ACHN (cell line): ENCODE results near the gene TUT1.

Experiments used
- DNase-seq: peaks from one replicate; pipeline ENCODE4 v3.0.0-alpha.2; 2015
- in situ Hi-C: cut with HindIII; loops from 2 replicates; pipeline ENCODE4 v1.10.0; 2017; ENCODE audit warnings: low sequenced_read_pairs, low pct_ligation_motif_present, low pct_unique_long_range_greater_than_20kb

TUT1 gene

DNA sequence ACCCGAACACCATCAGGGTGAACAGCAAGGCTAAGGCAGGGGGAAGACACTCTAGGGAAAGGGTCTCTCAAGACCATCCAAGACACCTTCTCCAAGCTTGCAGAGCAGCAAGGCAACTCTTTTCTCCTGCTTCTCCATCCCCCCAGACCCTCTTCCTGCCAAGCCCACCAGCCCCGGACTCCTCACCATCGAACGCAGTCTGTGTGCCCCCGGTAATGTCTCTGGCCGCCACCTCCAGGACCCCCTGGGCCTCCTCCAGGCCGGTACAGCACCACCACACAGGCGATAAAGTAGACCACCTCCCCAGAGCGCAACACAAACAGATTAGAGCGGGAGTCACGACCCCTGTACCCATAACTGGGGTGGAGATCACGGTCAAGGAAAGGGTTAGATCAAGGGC, 17.5 kb upstream of the TUT1 start:
- in situ Hi-C loops = no loop called here
- no peak for DNase-seq

DNA sequence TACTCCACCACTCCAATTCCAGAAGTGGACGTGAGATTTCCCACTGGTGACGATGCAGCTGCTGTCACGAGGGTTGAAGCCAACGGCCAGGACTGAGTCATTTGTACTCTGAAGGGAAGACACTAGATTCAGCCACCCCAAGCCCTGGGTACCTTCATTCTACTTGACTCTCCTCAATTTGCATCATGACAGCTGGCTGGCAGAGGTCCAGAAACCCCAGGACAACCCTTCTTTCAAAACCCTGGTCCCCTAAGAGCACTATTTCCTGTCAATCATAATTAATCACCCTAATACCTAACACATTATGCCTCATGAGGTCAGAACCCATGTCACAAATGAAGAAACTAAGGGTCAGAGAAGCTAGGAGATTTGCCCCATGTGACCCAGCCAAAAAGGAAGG, 16.4 kb upstream of the TUT1 start:
- no peak for DNase-seq
- in situ Hi-C loops = no loop called here

DNA sequence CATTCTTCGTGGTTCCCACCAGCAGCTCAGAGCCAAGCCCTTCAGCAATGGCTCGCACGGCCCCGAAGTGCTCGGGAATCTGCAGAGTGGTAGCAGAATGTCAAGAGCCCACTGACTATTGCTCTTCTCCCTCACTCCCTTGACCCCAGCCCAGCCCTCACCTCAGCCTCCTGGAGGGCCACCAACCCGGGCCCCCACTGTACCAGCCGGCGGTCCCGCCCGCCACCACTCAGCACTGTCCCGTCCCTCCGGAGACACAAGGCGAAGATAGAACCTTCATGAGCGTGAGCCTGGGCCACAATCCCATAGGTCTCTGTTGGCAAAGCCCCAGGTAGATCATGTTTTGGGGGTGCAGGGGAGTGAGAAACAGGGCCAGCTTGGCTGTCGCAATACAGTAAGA, 14.6 kb upstream of the TUT1 start:
- DNase-seq = no peak

DNA sequence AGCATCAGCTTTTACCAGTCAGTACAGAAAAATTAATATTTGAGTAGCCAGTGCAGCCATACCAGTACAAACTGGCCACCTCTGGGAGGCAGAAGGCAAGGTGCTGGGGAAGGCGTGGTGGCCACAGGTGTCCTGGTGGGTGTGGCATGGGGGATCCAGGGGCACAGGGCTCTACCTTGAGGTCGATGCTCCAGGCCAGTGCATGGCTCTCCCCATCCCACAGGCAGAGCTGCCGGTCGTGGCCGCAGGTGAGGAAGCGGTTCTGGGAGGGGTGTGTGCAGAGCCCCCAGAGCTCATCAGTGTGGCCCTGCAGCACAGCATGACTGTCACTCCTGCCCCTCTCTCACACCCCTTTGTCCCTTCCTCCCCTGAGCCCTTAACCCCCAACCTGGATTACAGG, 14.1 kb upstream of the TUT1 start:
- in situ Hi-C loops = no loop called here
- DNase-seq = no peak

More for the DNA sequence above, 14.6 kb upstream of the TUT1 start:
- in situ Hi-C loops = no loop called here

GRCh38 chr11:62604460-62605120, 13.3 kb upstream of the TUT1 start:
- in situ Hi-C loops = no loop called here
- DNase-seq = no peak

- in situ Hi-C loops = no loop called here
- DNase-seq = no peak
Observed at GRCh38 chr11:62603776-62604299, 12.5 kb upstream of the TUT1 start.

DNA sequence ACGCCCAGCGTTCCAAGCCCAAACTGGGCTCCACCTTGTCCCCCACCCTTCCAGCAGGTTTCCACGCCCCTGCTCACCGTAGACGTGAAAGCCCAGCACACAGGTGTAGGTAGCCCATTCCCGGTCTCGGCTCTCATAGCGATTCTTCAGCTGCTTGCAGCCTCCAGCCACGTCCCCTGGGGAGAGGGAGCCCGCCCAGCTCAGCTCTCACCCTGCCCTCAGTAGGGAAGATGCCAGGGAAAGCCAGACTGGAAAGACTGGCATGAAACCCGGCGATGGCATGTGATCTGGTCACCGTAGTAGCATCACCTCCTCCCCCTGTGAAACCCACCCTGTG, 11.7 kb upstream of the TUT1 start:
- no peak for DNase-seq
- in situ Hi-C loops = no loop called here

- peak; percentile 38 for DNase-seq
- in situ Hi-C loops = no loop called here
Observed at GRCh38 chr11:62602141-62603071, 11.1 kb upstream of the TUT1 start.

GRCh38 chr11:62601372-62602140, 10.2 kb upstream of the TUT1 start, which contains the start of gene MTA2:
Gene MTA2 (minus strand): TSS chr11:62601865. CDS start chr11:62601450, 415 bp downstream.
- in situ Hi-C loops = no loop called here
- peak; percentile 94 for DNase-seq

DNA sequence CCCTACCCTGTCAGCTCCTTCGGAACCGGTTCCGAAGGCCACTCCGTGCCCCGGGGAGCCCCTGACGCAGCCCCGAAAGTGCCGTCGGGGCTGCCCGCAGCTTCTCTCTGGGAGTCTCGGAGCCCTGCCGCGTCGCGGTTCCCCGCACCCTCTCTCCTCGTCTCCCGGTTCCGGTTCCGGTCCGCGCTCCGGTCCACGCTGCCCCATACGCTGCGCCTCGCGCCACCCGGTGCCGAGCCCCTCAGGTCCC, 9.7 kb upstream of the TUT1 start:
- peak; percentile 6 for DNase-seq
- in situ Hi-C loops = no loop called here

GRCh38 chr11:62600367-62601121, 9.2 kb upstream of the TUT1 start:
- in situ Hi-C loops = no loop called here

DNA sequence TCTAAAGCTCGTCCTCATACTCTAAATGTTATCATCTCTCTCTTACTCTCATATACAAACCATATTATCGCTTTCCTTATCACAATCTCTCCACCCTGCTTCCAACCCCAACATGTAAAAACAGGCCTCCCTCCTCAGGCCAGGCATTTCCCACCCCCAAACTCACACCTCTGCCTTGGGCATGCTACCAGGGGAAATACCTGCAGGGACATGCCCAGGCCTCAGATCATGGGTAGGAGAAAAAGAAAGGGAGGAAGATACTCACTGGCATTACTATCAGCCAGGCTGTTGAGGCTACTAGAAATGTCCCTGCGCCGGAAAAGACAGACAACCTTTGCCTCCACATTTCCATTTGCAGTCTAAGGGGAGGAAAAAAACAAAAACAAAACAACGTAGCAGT, 8.6 kb upstream of the TUT1 start:
- no peak for DNase-seq
- in situ Hi-C loops = no loop called here

More at GRCh38 chr11:62600367-62601121, 9.2 kb upstream of the TUT1 start:
- DNase-seq = no peak

GRCh38 chr11:62599069-62599696, 7.9 kb upstream of the TUT1 start:
- in situ Hi-C loops = no loop called here
- DNase-seq = peak; percentile 91

GRCh38 chr11:62595124-62595523, 3.8 kb upstream of the TUT1 start:
- no peak for DNase-seq
- in situ Hi-C loops = no loop called here

- DNase-seq = peak; percentile 77
- in situ Hi-C loops = no loop called here
Observed at GRCh38 chr11:62593434-62594044, 2.2 kb upstream of the TUT1 start.

- in situ Hi-C loops = no loop called here
- no peak for DNase-seq
Observed at GRCh38 chr11:62592989-62593421, 1.7 kb upstream of the TUT1 start.

DNA sequence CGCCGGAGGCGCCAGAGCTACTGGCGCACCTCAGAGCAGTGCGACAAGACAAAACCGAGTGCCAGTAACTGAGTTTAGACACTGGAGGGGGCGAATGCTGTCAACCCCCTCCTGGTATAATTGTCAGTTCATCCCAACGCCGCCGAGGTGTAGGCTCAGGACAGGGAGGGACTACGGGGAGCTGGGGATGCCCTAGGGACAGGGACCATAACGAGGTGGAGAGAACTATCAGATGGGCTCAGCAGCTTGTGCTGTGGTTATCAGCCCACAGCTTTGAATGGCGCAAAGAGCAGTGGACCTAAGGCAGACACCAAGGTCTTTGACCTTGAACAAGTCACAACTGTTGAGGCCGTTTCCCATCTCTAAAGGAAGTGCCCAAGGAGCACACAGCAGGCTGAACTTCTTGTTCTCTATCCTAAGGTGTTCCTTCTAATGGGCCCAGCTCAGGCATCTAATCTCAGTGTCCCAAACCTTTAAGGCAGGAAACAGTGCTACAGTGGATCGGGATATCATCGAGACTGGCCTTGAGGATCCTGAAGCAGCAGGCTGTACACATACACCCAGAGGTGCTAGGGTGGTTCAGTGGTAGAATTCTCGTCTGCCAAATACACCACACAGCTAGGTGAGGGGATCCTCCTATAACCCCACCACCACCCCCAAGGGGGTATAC, 958 bp upstream of the TUT1 start:
- no peak for DNase-seq
- in situ Hi-C loops = no loop called here
